ENCODE measurements around the gene CFAP52.

- TF ChIP-seq POLR2A (IDR thresholded peaks at IDR 0.05) (no peak), CTCF (IDR thresholded peaks at IDR 0.05) (no peak)
Observed at GRCh38 chr17:9564104-9564503, 12.3 kb upstream of the CFAP52 start.

Data from sigmoid colon (tissue), 3 donors.